ENCODE measurements around the gene WFIKKN2. TPM values are rescaled to one million over a fixed set of nuclear protein-coding genes. Genes with fewer than 3 reads are reported as not detected.

The WFIKKN2 gene
- total RNA-seq, 1 experiment from 2014 or later, result not detected

DNA sequence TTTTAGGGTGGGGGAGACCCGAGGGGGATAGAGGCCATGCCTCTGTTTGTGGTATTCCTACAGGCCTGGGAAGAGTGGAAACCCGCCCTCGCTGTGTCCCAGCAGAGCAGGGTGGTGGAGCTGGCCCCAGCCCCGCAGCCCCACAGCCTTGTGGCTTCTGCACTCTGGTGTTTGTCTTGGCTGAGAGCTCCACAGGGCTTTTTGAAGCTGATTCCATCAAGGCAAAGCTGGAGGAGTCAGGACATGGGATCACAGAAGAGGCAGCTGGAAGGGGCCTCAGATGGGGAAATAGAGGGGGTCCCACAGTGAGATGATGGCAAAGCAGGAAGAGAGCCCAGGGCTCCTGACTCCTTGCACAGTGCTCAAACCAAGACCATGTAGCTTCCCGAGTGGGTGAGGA is 5.0 kb upstream of the WFIKKN2 start:
- no peak for DNase-seq (ENCODE audit: low read depth, low spot score)
- in situ Hi-C loops (cut with HindIII; ENCODE audit: low pct_unique_long_range_greater_than_20kb, low sequenced_read_pairs), result no loop called here

DNA sequence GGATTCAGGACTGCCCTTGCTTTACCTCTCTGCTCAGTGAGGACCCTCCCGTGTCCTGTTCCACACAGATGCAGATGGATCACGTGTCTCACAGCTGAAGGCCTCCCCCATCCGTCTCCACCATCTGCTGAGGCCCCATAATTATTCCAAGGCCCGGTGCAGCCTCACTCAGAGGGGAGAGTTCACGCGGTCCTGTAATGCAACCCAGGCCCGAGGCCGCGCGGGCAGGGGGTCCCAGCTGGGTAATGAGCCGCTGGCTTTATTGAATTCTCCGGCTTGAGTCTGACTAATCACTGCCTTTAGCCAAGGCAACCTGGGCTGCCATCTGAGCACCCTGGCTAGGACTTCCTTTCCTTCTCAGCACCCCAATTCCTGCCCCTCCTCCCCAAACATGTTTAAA is 4.4 kb upstream of the WFIKKN2 start:
- in situ Hi-C loops (cut with HindIII; ENCODE audit: low pct_unique_long_range_greater_than_20kb, low sequenced_read_pairs), result no loop called here
- no peak for DNase-seq (ENCODE audit: low read depth, low spot score)

DNA sequence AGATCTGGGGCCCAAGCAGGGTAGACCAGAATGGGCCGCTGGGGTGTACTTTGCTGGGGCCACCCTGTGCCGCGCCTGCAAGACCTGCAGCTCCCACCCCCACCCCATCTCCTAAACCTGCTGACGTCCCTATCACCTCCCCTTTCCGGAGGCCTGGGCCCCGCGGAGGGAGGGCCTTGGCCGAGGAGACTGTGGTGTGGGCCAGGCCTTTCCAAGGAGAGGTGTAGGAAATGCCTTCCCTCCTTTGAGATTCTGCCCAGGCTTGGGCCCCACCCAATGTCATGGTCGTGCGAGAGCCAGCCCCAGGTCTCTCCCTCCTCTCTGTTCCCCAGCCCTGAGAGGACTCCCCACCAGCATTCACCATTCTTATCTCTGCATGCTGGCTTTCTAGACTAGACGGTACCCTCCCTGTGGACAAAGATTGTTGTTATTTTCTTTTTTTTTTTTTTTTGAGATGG is 3.9 kb upstream of the WFIKKN2 start:
- in situ Hi-C loops (cut with HindIII; ENCODE audit: low pct_unique_long_range_greater_than_20kb, low sequenced_read_pairs), result no loop called here
- no peak for DNase-seq (ENCODE audit: low read depth, low spot score)

DNA sequence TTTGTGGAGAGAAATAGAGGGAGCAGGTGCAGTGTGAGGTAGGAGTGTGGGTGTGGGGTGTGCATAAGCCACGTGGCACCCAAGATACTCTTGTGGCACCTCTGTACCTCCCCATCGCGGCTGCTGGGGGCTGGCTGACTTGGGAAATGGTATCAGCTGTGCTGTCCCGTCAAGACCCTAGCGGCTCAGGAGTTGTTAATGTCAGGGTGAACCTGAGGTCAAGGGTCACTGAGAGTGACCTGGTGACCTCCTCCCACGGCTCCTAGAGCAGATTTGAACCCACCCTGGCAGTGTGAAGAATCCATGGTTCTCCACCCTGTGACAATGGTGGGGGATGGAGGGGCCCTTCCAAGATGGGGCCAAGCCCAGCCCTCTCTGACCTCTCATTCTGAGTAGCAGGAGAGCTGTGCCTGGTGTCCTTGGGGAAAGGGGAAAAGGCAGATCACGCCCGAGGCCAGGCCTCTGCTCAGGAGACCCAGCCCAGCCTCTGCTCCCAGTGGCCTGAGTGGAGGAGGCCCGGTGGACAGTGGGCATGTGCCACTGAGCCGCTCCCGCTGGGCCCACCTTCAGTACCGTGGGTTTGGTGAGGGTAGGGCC is 3.0 kb upstream of the WFIKKN2 start:
- in situ Hi-C loops (cut with HindIII; ENCODE audit: low pct_unique_long_range_greater_than_20kb, low sequenced_read_pairs), result no loop called here
- DNase-seq (ENCODE audit: low read depth, low spot score), result no peak

DNA sequence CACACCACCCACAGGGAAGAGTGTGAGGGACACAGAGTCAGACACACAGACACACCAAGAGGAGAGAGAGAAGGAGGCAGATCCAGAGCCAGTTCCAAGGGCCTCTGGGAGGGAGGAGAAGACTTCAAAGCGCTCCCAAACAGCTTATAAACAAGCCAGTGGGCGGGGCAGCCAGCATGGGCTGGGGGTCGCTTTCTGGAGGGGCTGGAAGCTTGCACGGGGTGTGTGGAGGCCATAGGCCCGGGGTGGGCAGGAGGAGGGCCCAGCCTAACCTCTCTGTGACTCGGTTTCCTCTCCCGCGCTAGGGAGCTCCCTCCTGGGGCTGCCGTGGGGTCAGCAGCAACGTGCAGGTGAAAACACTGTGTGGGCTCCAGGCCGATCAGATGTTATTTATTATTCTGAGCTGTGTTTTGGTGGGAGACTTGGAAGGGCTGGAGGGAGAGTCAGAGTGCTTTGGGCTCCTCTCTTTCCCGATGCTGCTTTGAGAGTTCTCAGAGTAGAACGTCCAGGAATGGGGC is 2.5 kb upstream of the WFIKKN2 start:
- in situ Hi-C loops (cut with HindIII; ENCODE audit: low pct_unique_long_range_greater_than_20kb, low sequenced_read_pairs), result no loop called here

DNA sequence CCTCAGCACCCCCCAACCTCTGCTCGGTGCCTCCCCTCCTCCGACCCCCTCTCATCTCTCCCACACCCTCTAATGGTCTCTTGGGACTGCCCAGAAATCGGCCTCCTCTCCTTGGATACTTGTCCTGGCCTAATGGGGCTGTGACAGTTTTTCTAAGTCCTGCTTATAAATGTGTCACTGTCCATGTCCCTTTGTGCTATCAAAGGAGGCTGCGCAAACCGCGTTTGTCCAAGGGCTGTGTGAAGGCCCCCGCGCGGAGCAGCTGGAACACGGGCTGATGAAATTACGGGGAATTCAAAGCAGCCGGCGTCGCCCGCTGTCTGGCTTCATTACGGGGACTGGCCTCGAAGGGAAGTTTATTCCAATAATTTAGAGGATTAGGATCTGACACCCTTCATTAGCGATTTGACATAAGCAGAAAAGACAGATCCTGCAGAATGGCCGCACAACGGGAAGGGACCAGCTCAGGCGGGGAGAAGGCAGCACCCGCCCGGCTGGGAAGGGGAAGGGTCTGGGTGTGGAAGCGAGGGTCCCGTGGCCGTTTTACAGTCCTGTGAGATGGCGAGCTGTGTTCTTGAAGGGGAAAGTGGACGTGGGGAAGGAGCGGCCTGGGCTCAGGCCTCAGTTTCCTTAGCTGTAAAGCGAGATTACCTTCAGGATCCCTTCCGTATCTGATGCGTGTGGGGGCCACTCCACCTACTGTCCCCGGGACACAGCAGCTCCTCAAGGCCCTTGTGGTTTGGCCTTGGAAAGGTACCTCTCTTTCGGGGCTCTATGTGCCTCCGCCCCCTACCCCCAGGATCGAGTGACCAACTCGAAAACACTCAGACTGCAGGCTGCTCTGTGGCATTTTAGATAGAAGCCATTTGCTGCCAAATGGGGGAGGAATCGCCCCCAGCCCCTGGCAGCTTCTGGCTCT is 1.6 kb upstream of the WFIKKN2 start:
- DNase-seq (ENCODE audit: low read depth, low spot score), result no peak
- in situ Hi-C loops (cut with HindIII; ENCODE audit: low pct_unique_long_range_greater_than_20kb, low sequenced_read_pairs), result no loop called here

More for the DNA sequence above, 2.5 kb upstream of the WFIKKN2 start:
- no peak for DNase-seq (ENCODE audit: low read depth, low spot score)

DNA sequence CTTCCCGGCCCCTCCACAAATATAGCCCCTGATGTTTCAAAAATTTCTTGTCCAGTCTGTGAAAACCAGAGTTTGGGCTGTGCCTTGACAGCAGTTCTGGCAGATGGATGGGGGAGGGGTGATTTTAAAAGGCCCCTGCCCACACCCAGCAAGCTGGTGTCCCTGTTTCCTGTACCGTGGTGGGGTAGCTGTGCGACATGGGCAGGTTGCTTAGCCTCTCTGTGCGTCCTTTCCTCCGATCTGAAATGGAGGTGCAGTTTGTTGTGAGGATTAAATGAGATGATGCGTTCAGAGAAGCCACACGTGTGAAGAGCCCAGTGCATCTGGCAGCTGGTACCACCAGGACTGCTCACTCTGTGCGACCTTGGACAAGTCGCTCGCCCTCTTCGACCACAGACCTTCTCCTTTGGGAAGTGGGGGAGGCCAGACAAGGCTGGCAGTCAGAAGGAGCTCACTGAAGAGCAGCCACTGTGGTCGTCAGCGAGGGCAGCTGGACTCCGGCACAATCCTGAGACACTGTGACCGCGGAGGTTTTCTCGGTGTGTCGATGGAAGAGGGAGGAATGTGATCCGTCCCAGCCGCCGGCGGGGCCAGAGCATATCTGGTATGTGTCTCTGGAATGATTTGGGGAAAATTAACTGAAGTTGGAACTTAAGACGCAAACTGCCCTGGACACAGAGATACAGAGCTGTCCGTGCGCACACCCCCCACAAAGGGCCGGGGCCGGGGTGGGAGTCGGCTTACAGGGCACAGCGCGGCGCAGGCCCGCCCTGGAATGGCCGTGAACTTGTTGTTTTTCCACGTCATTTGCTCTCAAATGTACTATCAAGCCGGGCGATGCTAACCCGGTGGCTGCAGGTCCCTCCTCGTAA is 721 bp upstream of the WFIKKN2 start:
- in situ Hi-C loops (cut with HindIII; ENCODE audit: low pct_unique_long_range_greater_than_20kb, low sequenced_read_pairs), result no loop called here
- no peak for DNase-seq (ENCODE audit: low read depth, low spot score)

DNA sequence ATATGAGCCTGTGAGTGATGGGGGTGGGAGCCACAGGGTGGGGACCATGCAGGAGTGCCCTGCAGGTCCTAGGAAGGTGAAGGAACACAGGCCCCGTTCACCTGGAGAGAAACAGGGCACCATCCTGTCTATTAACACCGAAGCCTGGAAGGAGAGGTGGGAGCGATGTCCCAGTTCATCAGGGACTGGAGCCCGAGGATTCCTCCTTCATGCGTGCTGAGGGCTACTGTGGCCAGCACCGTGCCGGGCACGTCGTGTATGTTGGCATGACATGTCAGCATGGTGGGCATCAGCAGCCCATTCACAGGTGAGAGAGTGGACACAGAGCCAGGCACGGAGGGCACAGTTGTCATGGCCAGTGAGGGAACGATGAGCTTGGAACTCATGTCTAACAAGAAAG is 1.4 kb downstream of the WFIKKN2 start:
- in situ Hi-C loops (cut with HindIII; ENCODE audit: low pct_unique_long_range_greater_than_20kb, low sequenced_read_pairs), result no loop called here

DNA sequence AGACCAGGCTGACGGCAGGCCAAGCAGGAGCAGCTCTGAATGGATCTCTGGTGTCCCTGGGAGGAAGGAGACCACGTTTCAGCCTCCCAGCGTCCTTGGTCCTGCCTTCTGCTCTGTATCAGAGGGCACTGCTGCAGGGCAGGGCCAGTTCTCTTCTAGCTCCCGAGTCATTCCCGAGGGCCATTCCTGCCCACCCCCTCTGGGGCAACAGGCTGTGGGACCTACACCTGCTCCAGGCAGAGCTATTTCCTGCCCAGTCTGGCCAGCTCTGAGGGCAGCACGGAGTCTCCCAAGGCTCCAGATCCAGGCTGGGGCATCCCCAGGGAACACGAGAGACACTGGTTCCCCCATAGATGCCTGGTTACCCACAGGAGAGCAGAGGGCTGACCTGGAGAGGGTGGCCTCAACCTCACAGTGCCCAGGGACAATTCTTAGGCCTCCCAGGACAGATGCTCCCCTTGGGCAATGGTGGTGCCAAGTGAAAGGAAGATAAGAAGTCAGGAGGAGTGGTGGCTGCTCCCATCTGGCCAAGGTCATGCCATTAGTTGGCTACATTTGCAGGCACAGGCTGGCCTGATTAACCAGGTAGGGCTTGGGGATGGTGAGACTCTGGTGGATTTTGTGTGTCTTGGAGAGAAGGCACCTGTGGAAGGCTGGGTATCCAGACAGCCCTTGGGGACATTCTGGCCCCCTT is 2.0 kb downstream of the WFIKKN2 start:
- DNase-seq (ENCODE audit: low read depth, low spot score), result no peak
- in situ Hi-C loops (cut with HindIII; ENCODE audit: low pct_unique_long_range_greater_than_20kb, low sequenced_read_pairs), result no loop called here

More for the DNA sequence above, 1.4 kb downstream of the WFIKKN2 start:
- no peak for DNase-seq (ENCODE audit: low read depth, low spot score)

DNA sequence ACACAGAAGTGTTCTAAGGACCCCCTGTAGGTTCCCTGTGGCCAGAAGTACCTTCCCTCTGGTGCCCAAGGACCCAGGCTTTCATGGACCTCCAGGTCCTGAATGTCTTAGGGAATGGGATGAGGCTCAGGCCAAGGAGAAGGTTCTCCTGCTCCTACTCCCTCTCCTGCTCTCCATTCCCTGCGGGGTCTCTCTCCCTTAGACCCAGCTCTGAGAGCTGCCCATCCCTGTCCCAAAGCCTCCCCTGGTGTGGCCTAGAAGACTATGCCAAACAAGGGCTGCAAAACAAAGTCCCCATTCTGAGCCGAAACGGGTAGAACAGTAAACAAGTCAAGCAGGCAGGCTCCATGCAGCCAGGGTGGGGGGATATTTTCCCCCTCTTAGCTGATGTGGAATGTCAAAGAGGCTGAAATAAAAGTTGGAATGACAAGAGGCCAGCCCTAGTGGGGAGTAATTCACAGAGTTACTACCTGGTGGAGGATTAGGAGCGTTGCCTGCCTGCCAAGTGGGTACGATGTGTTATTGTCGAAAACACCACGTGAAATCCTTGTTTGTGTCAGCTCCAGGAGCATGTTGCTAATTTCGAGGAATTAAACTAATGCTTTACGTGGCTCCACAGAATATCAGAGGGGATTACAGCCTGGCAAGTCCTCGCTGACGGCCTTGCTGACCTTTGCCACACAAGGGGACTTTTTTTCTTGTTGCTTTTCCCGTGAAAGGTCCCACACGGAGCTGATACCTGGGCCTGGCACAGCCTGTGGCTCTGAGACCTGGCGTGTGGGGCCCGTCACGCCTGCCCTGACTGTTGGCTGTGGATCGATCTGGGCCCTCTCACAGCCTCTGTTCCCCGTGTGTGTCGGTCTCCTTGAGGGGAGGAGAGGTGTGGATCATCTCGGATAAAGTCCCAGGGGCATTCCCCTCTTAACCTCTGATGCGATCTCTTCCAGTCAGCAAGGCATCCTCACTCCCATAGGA is 2.9 kb downstream of the WFIKKN2 start:
- in situ Hi-C loops (cut with HindIII; ENCODE audit: low pct_unique_long_range_greater_than_20kb, low sequenced_read_pairs), result no loop called here
- no peak for DNase-seq (ENCODE audit: low read depth, low spot score)

DNA sequence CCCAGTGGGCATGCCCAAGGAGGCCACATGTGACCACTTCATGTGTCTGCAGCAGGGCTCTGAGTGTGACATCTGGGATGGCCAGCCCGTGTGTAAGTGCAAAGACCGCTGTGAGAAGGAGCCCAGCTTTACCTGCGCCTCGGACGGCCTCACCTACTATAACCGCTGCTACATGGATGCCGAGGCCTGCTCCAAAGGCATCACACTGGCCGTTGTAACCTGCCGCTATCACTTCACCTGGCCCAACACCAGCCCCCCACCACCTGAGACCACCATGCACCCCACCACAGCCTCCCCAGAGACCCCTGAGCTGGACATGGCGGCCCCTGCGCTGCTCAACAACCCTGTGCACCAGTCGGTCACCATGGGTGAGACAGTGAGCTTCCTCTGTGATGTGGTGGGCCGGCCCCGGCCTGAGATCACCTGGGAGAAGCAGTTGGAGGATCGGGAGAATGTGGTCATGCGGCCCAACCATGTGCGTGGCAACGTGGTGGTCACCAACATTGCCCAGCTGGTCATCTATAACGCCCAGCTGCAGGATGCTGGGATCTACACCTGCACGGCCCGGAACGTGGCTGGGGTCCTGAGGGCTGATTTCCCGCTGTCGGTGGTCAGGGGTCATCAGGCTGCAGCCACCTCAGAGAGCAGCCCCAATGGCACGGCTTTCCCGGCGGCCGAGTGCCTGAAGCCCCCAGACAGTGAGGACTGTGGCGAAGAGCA is 4.4 kb downstream of the WFIKKN2 start:
- no peak for DNase-seq (ENCODE audit: low read depth, low spot score)
- in situ Hi-C loops (cut with HindIII; ENCODE audit: low pct_unique_long_range_greater_than_20kb, low sequenced_read_pairs), result no loop called here

DNA sequence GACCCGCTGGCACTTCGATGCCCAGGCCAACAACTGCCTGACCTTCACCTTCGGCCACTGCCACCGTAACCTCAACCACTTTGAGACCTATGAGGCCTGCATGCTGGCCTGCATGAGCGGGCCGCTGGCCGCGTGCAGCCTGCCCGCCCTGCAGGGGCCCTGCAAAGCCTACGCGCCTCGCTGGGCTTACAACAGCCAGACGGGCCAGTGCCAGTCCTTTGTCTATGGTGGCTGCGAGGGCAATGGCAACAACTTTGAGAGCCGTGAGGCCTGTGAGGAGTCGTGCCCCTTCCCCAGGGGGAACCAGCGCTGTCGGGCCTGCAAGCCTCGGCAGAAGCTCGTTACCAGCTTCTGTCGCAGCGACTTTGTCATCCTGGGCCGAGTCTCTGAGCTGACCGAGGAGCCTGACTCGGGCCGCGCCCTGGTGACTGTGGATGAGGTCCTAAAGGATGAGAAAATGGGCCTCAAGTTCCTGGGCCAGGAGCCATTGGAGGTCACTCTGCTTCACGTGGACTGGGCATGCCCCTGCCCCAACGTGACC is 5.0 kb downstream of the WFIKKN2 start:
- no peak for DNase-seq (ENCODE audit: low read depth, low spot score)
- in situ Hi-C loops (cut with HindIII; ENCODE audit: low pct_unique_long_range_greater_than_20kb, low sequenced_read_pairs), result no loop called here

DNA sequence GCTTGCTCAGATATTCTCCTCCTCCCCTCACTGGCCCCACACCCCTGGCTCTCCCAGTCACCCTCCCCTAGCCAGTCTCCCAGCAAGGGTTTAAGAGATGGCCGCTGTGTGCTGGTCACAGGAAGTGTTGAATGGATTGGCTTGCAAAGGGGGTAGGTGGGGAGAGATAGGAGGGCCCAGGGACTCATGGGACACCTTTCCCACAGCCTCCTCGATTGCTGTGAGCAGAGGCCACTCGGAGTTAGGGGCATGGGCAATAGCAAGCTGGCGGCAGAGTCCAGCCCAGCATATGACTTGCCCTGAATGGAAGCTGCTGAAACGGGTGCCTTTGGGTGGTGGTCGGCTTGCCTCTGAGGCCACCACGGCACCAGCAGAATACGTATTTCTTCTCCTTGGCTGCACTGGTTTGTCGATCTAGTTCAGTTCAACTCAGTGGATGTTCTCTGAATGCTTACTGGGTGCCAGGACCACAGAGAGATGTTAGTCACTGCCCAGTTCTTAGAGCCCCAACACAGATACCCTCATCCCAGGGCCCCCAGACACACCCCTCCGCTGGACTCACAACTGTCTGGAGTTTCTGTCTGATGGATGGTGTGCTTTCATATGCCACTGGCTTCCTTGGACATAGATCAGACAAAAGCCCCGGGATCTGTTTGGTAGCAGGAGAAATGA is 6.0 kb downstream of the WFIKKN2 start:
- DNase-seq (ENCODE audit: low read depth, low spot score), result no peak
- in situ Hi-C loops (cut with HindIII; ENCODE audit: low pct_unique_long_range_greater_than_20kb, low sequenced_read_pairs), result no loop called here

DNA sequence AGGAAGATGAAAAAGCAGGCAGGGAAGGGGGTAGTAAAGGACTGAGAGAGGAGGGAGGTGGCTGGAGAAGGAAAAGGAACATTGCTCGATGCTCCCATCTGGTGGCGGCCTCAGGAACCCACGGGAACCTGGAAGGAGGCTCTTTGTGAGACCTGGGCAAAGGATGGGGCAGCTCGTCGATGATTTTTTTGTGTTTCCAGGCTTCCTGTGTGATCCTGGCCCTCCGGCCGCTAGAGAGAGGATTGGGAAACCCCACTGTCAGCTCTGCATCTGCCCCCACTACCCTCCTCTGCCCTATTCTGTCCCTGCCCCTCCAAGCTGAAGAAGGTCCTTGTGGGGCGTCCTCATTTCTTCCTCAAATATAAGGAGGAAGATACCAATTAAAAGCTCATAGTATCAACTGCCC is 6.6 kb downstream of the WFIKKN2 start:
- DNase-seq (ENCODE audit: low read depth, low spot score), result peak; percentile 78
- in situ Hi-C loops (cut with HindIII; ENCODE audit: low pct_unique_long_range_greater_than_20kb, low sequenced_read_pairs), result no loop called here

DNA sequence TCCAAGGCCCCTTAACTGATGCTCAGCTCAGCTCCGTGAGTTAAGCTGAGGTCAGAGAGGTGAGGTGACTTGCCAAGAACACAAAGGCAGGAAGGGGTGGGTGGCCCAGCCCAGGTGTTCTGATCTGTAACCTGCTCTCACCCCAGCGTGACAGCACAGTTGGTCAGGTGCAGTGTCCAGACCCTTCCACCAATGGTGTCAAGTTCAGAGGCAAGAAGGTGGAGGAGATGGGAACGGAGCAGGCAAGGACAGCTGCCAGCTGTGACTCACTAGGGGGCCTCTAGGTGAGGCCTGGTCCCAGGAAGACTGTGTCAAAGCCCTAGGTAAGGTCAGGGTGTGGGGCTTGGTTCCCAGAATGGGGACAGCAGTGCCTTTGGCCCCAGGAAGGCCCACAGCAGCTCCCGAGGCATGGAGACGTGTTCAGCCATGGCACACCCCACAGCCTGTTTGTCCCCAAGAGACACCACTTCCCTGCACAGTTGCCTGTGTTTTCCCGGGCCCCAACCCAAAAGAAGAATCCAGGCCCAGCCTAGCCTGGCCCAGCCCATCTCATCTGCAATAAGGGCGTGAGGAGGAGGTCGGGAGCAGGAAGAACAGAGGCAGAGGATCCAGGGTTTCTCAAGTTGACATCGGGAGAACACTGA is 7.2 kb downstream of the WFIKKN2 start:
- DNase-seq (ENCODE audit: low read depth, low spot score), result no peak
- in situ Hi-C loops (cut with HindIII; ENCODE audit: low pct_unique_long_range_greater_than_20kb, low sequenced_read_pairs), result no loop called here

Measured in SK-MEL-5 (cell line).